Epithelial cell of alveolus of lung (primary cell): ENCODE data around the gene MRPS9. TPM values are rescaled to one million over a fixed set of nuclear protein-coding genes. Genes with fewer than 3 reads are reported as not detected.

Source experiments
- total RNA-seq: library from RNA; depleted of rRNA; stranded (reverse); fragments of >200 nt; gene quantifications from 2 replicates; pipeline ENCODE4 v1.2.1, GENCODE V29; 2015

Gene MRPS9
- total RNA-seq, result 13.7 and 18.1 TPM in 2 replicates

DNA sequence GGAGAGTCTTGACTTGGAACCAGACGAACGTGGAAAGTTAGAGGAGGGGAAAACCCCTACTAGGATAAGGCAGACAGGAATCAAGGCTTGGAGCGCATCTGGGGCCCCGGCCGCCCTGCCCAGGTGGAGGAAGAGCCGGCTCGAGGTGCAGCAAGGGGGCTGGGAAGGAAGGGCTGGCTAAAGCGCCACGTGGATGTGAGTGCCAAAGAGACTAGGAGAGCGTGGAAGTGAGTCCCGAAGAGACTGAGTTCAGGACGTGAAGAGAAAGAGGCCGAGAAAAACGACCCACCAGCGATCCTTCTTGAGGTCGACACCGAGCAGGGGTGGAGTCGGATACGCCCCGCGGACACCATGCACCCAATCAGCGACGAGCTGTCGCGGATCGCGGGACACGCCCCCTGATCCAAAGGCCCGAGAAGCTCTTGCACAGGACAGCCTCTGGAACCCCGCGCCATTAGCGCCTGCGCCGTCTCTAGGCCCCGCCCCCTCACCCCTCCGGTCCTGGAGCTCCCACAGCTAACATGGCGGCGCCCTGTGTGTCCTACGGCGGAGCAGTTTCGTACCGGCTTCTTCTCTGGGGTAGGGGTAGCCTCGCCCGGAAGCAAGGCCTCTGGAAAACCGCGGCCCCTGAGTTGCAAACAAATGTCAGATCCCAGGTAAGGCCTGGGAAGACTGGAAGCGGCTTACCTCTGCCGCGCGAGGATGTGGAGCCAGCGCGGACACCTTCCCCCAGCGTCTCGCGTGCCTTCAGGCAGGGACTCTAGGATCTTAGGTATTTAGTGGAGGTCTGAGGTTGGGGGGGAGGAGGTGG lies at the start of gene MRPS9:
Gene MRPS9, plus strand, starts transcription at position 498 of the 811 bp plus-strand sequence. Its CDS starts 24 bp downstream, at position 522.

Other genes starting within 250 kb of the MRPS9 start
- 0.39 TPM in 1 of 2 replicates, not detected in the other for gene POU3F3, start 184.0 kb upstream of the MRPS9 start, total RNA-seq
- not detected in 2 replicates for gene GPR45, start 203.7 kb downstream of the MRPS9 start, total RNA-seq